Measurements from ENCODE around the gene CLSTN2. TPM values are rescaled to one million over a fixed set of nuclear protein-coding genes. Genes with fewer than 3 reads are reported as not detected.

Gene CLSTN2
- total and polyA plus RNA-seq, 2 of the 13 experiments (the other 11 are each of a cell fraction or from before 2014, with no cell fraction given) = not detected

DNA sequence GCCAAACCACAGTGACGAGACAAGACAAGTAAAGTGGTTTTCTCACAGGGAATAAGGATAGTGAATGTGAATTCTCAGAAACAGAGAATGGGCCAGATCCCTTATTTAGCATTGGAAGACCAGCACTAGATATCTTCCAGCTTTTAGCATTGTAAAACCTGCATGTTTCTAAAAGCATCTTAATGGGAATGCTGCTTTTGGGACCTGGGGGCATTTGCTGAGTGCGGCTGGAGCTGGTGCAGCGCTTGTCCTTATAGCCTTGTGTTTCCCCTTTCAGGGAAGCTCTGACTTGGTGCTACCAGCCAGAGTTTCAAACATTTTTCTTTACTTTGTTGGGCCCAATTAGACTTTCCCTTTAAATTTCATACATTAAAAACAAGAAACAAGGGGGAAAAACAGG lies 52.9 kb downstream of the CLSTN2 start:
- no peaks in the 10 kb centered on the region for H3K79me2 ChIP-seq (ENCODE audit: insufficient read depth, low read length)
- POLR2A ChIA-PET = no interaction called here
- no peak overlapping the region for H2AFZ ChIP-seq (ENCODE audit: low read length)
- H3K27me3 ChIP-seq (ENCODE audit: control insufficient read depth in 1 of 2, insufficient read depth in 2 of 2, low read length in 2 of 2) = no peaks in the 10 kb centered on the region; a peak in 1 of 5 replicates
- H3K4me2 ChIP-seq (ENCODE audit: low read depth, low read length) = no peak overlapping the region
- no peak for DNase-seq (ENCODE audit: low spot score)
- no peaks in the 10 kb centered on the region for H3K4me1 ChIP-seq (ENCODE audit: insufficient read depth, low read length)
- no peak for TF ChIP-seq SP1 (IDR thresholded peaks at IDR 0.05)
- TF ChIP-seq SP1 (CRISPR knock-in tag; IDR thresholded peaks at IDR 0.05) = no peak
- TF ChIP-seq ZNF607 (CRISPR knock-in tag; IDR thresholded peaks at IDR 0.05; ENCODE audit: borderline replicate concordance) = no peak
- no peak for TF ChIP-seq ARNTL (CRISPR knock-in tag; IDR thresholded peaks at IDR 0.05)
- TF ChIP-seq, protein P1, sequence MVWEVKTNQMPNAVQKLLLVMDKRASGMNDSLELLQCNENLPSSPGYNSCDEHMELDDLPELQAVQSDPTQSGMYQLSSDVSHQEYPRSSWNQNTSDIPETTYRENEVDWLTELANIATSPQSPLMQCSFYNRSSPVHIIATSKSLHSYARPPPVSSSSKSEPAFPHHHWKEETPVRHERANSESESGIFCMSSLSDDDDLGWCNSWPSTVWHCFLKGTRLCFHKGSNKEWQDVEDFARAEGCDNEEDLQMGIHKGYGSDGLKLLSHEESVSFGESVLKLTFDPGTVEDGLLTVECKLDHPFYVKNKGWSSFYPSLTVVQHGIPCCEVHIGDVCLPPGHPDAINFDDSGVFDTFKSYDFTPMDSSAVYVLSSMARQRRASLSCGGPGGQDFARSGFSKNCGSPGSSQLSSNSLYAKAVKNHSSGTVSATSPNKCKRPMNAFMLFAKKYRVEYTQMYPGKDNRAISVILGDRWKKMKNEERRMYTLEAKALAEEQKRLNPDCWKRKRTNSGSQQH (CRISPR knock-in tag; IDR thresholded peaks at IDR 0.05; ENCODE audit: low read depth) = no peak
- TF ChIP-seq MEIS1 (CRISPR knock-in tag; IDR thresholded peaks at IDR 0.05; ENCODE audit: borderline replicate concordance) = no peak
- TF ChIP-seq, protein P2, sequence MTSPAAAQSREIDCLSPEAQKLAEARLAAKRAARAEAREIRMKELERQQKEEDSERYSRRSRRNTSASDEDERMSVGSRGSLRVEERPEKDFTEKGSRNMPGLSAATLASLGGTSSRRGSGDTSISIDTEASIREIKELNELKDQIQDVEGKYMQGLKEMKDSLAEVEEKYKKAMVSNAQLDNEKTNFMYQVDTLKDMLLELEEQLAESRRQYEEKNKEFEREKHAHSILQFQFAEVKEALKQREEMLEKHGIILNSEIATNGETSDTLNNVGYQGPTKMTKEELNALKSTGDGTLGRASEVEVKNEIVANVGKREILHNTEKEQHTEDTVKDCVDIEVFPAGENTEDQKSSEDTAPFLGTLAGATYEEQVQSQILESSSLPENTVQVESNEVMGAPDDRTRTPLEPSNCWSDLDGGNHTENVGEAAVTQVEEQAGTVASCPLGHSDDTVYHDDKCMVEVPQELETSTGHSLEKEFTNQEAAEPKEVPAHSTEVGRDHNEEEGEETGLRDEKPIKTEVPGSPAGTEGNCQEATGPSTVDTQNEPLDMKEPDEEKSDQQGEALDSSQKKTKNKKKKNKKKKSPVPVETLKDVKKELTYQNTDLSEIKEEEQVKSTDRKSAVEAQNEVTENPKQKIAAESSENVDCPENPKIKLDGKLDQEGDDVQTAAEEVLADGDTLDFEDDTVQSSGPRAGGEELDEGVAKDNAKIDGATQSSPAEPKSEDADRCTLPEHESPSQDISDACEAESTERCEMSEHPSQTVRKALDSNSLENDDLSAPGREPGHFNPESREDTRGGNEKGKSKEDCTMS (CRISPR knock-in tag; conservative IDR thresholded peaks at IDR 0.05) = no peak
- TF ChIP-seq, protein P3, sequence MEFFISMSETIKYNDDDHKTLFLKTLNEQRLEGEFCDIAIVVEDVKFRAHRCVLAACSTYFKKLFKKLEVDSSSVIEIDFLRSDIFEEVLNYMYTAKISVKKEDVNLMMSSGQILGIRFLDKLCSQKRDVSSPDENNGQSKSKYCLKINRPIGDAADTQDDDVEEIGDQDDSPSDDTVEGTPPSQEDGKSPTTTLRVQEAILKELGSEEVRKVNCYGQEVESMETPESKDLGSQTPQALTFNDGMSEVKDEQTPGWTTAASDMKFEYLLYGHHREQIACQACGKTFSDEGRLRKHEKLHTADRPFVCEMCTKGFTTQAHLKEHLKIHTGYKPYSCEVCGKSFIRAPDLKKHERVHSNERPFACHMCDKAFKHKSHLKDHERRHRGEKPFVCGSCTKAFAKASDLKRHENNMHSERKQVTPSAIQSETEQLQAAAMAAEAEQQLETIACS (CRISPR knock-in tag; IDR thresholded peaks at IDR 0.05) = no peak
- TF ChIP-seq SMAD9 (CRISPR knock-in tag; IDR thresholded peaks at IDR 0.05) = no peak
- no peak for TF ChIP-seq TBX2 (CRISPR knock-in tag; IDR thresholded peaks at IDR 0.05; ENCODE audit: borderline replicate concordance)
- TF ChIP-seq BRD4 (CRISPR knock-in tag; IDR thresholded peaks at IDR 0.05) = no peak
- no peak for TF ChIP-seq SRSF1 (optimal IDR thresholded peaks at IDR 0.05; ENCODE audit: low read depth, low read length)
- TF ChIP-seq, protein P4, sequence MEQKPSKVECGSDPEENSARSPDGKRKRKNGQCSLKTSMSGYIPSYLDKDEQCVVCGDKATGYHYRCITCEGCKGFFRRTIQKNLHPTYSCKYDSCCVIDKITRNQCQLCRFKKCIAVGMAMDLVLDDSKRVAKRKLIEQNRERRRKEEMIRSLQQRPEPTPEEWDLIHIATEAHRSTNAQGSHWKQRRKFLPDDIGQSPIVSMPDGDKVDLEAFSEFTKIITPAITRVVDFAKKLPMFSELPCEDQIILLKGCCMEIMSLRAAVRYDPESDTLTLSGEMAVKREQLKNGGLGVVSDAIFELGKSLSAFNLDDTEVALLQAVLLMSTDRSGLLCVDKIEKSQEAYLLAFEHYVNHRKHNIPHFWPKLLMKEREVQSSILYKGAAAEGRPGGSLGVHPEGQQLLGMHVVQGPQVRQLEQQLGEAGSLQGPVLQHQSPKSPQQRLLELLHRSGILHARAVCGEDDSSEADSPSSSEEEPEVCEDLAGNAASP (CRISPR knock-in tag; IDR thresholded peaks at IDR 0.05; ENCODE audit: borderline replicate concordance) = no peak
- no peak for TF ChIP-seq THAP11 (CRISPR knock-in tag; IDR thresholded peaks at IDR 0.05)
- TF ChIP-seq WIZ (CRISPR knock-in tag; IDR thresholded peaks at IDR 0.05) = no peak
- no peak for TF ChIP-seq POGZ (CRISPR knock-in tag; IDR thresholded peaks at IDR 0.05)
- TF ChIP-seq, protein P5, sequence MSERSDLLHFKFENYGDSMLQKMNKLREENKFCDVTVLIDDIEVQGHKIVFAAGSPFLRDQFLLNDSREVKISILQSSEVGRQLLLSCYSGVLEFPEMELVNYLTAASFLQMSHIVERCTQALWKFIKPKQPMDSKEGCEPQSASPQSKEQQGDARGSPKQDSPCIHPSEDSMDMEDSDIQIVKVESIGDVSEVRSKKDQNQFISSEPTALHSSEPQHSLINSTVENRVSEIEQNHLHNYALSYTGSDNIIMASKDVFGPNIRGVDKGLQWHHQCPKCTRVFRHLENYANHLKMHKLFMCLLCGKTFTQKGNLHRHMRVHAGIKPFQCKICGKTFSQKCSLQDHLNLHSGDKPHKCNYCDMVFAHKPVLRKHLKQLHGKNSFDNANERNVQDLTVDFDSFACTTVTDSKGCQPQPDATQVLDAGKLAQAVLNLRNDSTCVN (CRISPR knock-in tag; IDR thresholded peaks at IDR 0.05; ENCODE audit: borderline replicate concordance) = no peak
- CTCF ChIA-PET (ENCODE audit: low intra/inter-chr PET ratio, low total read pairs) = no interaction called here
- intact Hi-C loops (cut with micrococcal nuclease; ENCODE audit: unreplicated experiment) (no loop called here), in situ Hi-C loops (cut with HindIII; ENCODE audit: extremely low pct_ligation_motif_present, low pct_unique_long_range_greater_than_20kb) (no loop called here)
- WGBS (ENCODE audit: low lambda C conversion rate) = 22% methylated on average over 3 of the region's 3 CpGs
- BruUV-seq (replicated peaks) = no TSS peak
- no peak for FAIRE-seq
- no peaks in the 10 kb centered on the region for H3K9me3 ChIP-seq (ENCODE audit: low read length)
- H3K4me3 ChIP-seq (replicated peaks in 1 of 3; ENCODE audit: insufficient read depth in 1 of 3, low read depth in 2 of 3, low read length in 3 of 3) = no peak overlapping the region
- H3K36me3 ChIP-seq (replicated peaks in 1 of 2; ENCODE audit: control insufficient read depth in 1 of 2, insufficient read depth in 2 of 2, low read length in 2 of 2) = no peaks in the 10 kb centered on the region
- no peak for ATAC-seq
- H3K27ac ChIP-seq (ENCODE audit: extremely low read length, insufficient read depth, low read length) = no peak overlapping the region
- H3K9ac ChIP-seq (ENCODE audit: insufficient read depth, low read depth, low read length) = no peak overlapping the region
- no peaks in the 10 kb centered on the region for H4K20me1 ChIP-seq (ENCODE audit: insufficient read depth, low read length)
